ENCODE data around the gene TPP1. TPM values are rescaled to one million over a fixed set of nuclear protein-coding genes. Genes with fewer than 3 reads are reported as not detected.
A peak's percentile ranks its signal among the peaks of the same experiment; 100 is the strongest.

Gene TPP1
- total RNA-seq, 1 donor from 2014 or later: 37.7 TPM

DNA sequence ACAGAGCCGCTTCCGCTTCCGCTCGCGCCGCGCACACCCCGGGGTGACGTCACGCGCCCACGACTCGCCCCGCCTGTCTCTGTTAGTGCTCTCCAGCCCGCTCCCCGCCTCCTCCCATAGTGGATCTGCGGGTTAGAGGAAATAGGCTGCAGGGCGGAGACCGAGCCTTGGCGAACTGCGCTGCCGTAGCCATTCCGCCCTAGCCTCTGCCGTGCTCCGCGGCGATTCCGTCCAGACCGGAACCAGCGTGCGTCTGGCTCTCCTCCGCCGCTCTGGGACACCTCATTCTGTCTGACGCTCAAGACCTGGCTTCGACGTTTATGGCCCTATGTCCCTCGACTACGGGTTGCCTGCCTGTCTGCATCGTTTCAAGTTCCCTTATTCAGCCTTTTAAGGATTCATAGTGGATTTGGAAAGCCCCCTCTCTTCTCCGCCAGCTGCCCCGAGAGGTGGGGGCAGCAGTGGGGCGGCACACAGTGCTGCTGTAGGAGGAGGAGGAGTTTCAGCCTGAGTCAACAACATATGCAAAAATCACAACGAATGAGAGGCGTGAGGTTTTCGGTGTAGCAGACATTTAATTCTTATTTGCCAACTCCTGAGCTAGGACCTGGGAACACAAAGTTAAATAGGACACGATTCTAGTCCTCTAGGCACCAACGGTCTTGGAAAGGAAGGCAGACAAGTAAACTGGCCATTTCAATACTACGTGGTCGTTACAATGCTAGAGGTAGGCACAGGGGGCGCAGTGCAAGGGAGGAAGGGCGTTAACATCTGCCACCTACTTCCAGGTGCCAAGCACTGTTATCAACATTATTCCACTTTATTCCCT is 6.8 kb downstream of the TPP1 start, which contains the start of gene TAF10:
TSS of gene TAF10 (minus strand) at position 4 of the 829 bp plus-strand sequence. CDS start 27 bp downstream, outside the sequence.
- H3K36me3 Mint-ChIP-seq (ENCODE audit: unreplicated experiment): no peaks in the 10 kb centered on the region
- H3K27ac Mint-ChIP-seq (ENCODE audit: unreplicated experiment): peak within 1 kb of the TSS; percentile 92
- peak within 1 kb of the TSS; percentile 93 for H3K4me3 Mint-ChIP-seq (ENCODE audit: unreplicated experiment)
- H3K9me3 Mint-ChIP-seq (ENCODE audit: unreplicated experiment): peaks cover 4% of the 10 kb centered on the region
- TF ChIP-seq, protein P1, sequence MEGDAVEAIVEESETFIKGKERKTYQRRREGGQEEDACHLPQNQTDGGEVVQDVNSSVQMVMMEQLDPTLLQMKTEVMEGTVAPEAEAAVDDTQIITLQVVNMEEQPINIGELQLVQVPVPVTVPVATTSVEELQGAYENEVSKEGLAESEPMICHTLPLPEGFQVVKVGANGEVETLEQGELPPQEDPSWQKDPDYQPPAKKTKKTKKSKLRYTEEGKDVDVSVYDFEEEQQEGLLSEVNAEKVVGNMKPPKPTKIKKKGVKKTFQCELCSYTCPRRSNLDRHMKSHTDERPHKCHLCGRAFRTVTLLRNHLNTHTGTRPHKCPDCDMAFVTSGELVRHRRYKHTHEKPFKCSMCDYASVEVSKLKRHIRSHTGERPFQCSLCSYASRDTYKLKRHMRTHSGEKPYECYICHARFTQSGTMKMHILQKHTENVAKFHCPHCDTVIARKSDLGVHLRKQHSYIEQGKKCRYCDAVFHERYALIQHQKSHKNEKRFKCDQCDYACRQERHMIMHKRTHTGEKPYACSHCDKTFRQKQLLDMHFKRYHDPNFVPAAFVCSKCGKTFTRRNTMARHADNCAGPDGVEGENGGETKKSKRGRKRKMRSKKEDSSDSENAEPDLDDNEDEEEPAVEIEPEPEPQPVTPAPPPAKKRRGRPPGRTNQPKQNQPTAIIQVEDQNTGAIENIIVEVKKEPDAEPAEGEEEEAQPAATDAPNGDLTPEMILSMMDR (IDR thresholded peaks at IDR 0.05; ENCODE audit: partially characterized antibody, unreplicated experiment): peak; percentile 75
- H3K27me3 Mint-ChIP-seq (ENCODE audit: unreplicated experiment): peaks cover 11% of the 10 kb centered on the region
- peaks cover 3% of the 10 kb centered on the region for H3K4me1 Mint-ChIP-seq (ENCODE audit: low read depth, unreplicated experiment)
- DNase-seq: peak; percentile 97

DNA sequence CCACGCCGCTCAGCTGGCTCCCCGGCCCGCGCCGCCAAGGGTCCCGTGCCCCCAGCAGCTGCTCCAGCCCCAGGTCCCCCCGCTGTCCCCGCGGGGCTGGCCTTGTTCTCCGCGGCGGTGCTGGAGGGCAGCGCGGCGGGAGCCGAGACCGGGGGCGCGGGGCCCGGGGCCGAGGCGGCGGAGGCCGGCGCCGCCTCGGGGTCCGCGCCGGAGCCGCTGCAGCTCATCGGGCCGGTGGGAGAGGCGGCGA is 7.3 kb downstream of the TPP1 start:
- Mint-ChIP-seq H3K9me3 (ENCODE audit: unreplicated experiment) (peaks cover 6% of the 10 kb centered on the region), H3K36me3 (ENCODE audit: unreplicated experiment) (no peaks in the 10 kb centered on the region), H3K27me3 (ENCODE audit: unreplicated experiment) (peaks cover 11% of the 10 kb centered on the region), H3K4me3 (ENCODE audit: unreplicated experiment) (peak overlapping the region; percentile 93), H3K4me1 (ENCODE audit: low read depth, unreplicated experiment) (peaks cover 5% of the 10 kb centered on the region), H3K27ac (ENCODE audit: unreplicated experiment) (no peak overlapping the region)
- TF ChIP-seq, protein P1 (IDR thresholded peaks at IDR 0.05; ENCODE audit: partially characterized antibody, unreplicated experiment): no peak
- no peak for DNase-seq

DNA sequence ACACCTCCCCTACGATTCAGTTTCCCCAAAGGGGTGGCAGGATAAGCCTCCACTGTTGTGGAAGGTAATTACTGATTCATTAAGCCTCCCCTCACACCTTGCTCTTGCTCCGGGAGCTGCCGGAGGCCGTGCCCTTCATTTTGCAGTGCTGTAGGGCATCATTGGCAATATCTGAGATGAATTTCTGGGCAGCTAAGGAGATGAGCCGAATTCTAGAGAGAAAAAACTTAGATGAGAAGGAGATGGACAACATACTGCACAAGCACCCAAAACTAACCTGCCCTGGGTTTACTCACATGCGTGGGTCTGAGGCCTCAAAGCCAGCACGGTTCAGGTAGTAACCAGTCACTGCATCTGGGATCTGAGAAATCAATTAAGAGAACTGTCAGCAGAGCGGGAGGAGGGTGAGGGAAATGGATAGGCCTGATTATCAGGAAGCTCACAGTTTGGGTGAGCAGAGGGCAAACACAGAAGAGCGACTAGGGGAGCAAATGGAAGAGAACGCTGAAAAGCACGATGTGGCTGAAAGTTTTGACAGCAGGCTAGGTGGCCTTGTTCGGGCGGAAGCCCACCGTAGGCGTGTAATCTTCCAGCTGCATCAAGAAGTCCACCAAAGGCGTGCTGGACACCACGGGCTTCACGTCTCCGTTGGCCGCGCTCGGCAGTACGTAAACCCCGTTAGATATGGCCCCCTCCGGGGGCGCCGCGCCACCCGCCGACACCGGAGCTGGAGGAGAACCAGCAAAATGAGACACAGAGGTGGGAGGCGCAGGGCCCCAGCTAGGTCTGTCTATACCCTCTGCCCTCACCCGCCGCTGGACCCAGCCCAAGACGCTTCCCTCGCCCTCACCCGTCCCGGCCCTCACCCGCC is 7.9 kb downstream of the TPP1 start:
- Mint-ChIP-seq H3K27me3 (ENCODE audit: unreplicated experiment) (peaks cover 11% of the 10 kb centered on the region), H3K36me3 (ENCODE audit: unreplicated experiment) (no peaks in the 10 kb centered on the region), H3K27ac (ENCODE audit: unreplicated experiment) (peak overlapping the region; percentile 92), H3K4me1 (ENCODE audit: low read depth, unreplicated experiment) (peaks cover 8% of the 10 kb centered on the region), H3K4me3 (ENCODE audit: unreplicated experiment) (peak overlapping the region; percentile 93), H3K9me3 (ENCODE audit: unreplicated experiment) (peaks cover 6% of the 10 kb centered on the region)
- TF ChIP-seq, protein P1 (IDR thresholded peaks at IDR 0.05; ENCODE audit: partially characterized antibody, unreplicated experiment): no peak
- DNase-seq: no peak

DNA sequence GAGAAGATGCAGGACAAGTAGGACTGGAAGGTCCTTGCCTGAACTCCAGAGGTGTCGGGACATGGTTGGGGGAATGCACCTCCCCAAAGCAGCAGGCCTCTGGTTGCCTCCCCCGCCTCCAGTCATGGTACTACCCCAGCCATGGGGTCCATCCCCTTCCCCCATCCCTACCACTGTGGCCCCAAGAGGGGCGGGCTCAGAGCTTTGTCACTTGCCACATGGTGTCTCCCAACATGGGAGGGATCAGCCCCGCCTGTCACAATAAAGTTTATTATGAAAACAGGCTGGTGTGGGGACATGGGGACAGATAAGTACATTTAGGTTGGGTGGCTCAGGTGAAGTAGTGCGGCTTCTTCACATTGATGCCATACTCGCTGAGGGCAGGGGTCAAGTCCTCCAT is 8.6 kb downstream of the TPP1 start:
- DNase-seq: no peak
- Mint-ChIP-seq H3K27ac (ENCODE audit: unreplicated experiment) (peak overlapping the region; percentile 92), H3K36me3 (ENCODE audit: unreplicated experiment) (no peaks in the 10 kb centered on the region)

More for the DNA sequence above, 8.6 kb downstream of the TPP1 start:
- TF ChIP-seq, protein P1 (IDR thresholded peaks at IDR 0.05; ENCODE audit: partially characterized antibody, unreplicated experiment): no peak
- Mint-ChIP-seq H3K4me1 (ENCODE audit: low read depth, unreplicated experiment) (peaks cover 11% of the 10 kb centered on the region), H3K27me3 (ENCODE audit: unreplicated experiment) (peaks cover 13% of the 10 kb centered on the region), H3K4me3 (ENCODE audit: unreplicated experiment) (peak overlapping the region; percentile 93), H3K9me3 (ENCODE audit: unreplicated experiment) (peaks cover 8% of the 10 kb centered on the region)
